ENCODE measurements around the gene GPR139. TPM values are rescaled to one million over a fixed set of nuclear protein-coding genes. Genes with fewer than 3 reads are reported as not detected.

GPR139 gene
- total RNA-seq, 1 experiment from 2014 or later = 0.22 TPM

DNA sequence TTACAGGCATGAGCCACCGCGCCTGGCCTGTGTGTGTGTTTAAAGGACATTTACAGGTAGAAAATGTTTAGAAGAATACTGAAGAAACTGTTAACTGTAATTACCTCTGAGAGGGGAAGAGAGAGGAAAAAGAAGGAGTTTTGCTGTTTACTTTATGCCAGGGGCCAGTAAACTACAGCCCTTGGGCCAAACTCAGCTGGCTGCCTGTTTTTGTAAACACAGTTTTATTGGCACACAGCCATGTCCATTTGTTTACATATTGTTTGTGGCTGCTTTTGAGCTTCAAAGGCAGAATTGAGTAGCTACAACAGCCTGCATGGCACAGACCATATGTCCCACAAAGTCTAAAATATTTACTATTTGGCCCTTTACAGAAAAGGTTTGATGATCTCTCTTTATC, 76.4 kb downstream of the GPR139 start:
- no peak for DNase-seq
- no peaks in the 10 kb centered on the region for H3K27me3 ChIP-seq (ENCODE audit: insufficient read depth, low read length)
- H2BK5ac ChIP-seq (ENCODE audit: insufficient read length, low read length) = no peak overlapping the region
- no peak overlapping the region for H3K56ac ChIP-seq (ENCODE audit: insufficient read length, low read depth, low read length)
- H4K5ac ChIP-seq (ENCODE audit: insufficient read length, low read depth, low read length) = no peak overlapping the region
- no peak overlapping the region for H3T11ph ChIP-seq (ENCODE audit: low read length)
- no peak overlapping the region for H2AK5ac ChIP-seq (ENCODE audit: insufficient read length, low read length)
- no CpG with 5 or more reads among the region's 2 CpGs for WGBS (ENCODE audit: extremely low coverage, insufficient read length, low lambda C conversion rate)
- H3K4me1 ChIP-seq (ENCODE audit: insufficient read depth, low read length) = no peaks in the 10 kb centered on the region
- no peak overlapping the region for H2BK20ac ChIP-seq (ENCODE audit: low read depth, low read length, poor library complexity, severe bottlenecking)
- no peak overlapping the region for H3K27ac ChIP-seq (ENCODE audit: insufficient read length, low read depth, low read length)
- no peaks in the 10 kb centered on the region for H3K23me2 ChIP-seq (ENCODE audit: insufficient read length, low read depth, low read length, poor library complexity, severe bottlenecking)
- no peaks in the 10 kb centered on the region for H3K79me2 ChIP-seq (ENCODE audit: insufficient read depth, low read length)
- H3K9me3 Mint-ChIP-seq = no peaks in the 10 kb centered on the region; a peak in 1 of 5 replicates
- no peak overlapping the region for H3K14ac ChIP-seq (ENCODE audit: insufficient read depth, low read length)
- H3K4me3 Mint-ChIP-seq = no peak overlapping the region
- H3K79me1 ChIP-seq (ENCODE audit: insufficient read depth, low read depth, low read length, poor library complexity, severe bottlenecking) = no peaks in the 10 kb centered on the region
- no peak overlapping the region for H4K8ac ChIP-seq (replicated peaks; ENCODE audit: insufficient read length, low read depth, low read length)
- H3K4ac ChIP-seq (ENCODE audit: low read depth, low read length) = no peak overlapping the region
- no peak overlapping the region for H3K27ac Mint-ChIP-seq
- peaks cover 5 to 7% of the 10 kb centered on the region in 2 experiments; a peak in 2 of 4 replicates for H3K4me1 Mint-ChIP-seq
- no peak overlapping the region for H3K23ac ChIP-seq (ENCODE audit: insufficient read length, low read depth, low read length)
- H3K36me3 Mint-ChIP-seq (ENCODE audit: insufficient read depth in 1 of 3, low read depth in 3 of 3) = no peaks in the 10 kb centered on the region
- H3K9me3 ChIP-seq (ENCODE audit: control insufficient read depth, low read depth, low read length) = no peaks in the 10 kb centered on the region
- TF ChIP-seq CTCF (conservative IDR thresholded peaks at IDR 0.05) = no peak
- no peaks in the 10 kb centered on the region for H4K20me1 ChIP-seq (ENCODE audit: control insufficient read depth, insufficient read depth, insufficient read length)
- no peak overlapping the region for H2BK12ac ChIP-seq (ENCODE audit: insufficient read length, low read depth, low read length)
- H3K4me2 ChIP-seq (ENCODE audit: insufficient read depth, insufficient read length, low read length) = no peak overlapping the region
- peaks cover 4% of the 10 kb centered on the region; the same call in 1 of the 2 replicates for H3K27me3 Mint-ChIP-seq (ENCODE audit: low read depth)
- H3K9ac ChIP-seq (ENCODE audit: extremely low read depth, insufficient read length, low read length) = no peak overlapping the region
- no peak overlapping the region for H2BK15ac ChIP-seq (ENCODE audit: low read depth, low read length)
- no peak overlapping the region for H4K91ac ChIP-seq (ENCODE audit: insufficient read length, low read depth, low read length)
- H2BK120ac ChIP-seq (ENCODE audit: low read depth, low read length, poor library complexity, severe bottlenecking) = no peak overlapping the region
- no peak overlapping the region for H3K18ac ChIP-seq (ENCODE audit: insufficient read length, low read depth, low read length)
- H2AFZ ChIP-seq (ENCODE audit: low read length) = no peak overlapping the region

All from H9 (cell line).